Activated effector memory CD4-positive, alpha-beta T cell treated with Interleukin-2 at 50 U/mL for 16 hours (primary cell): ENCODE data around the gene TBC1D20.
"Not testable (repeated sequence)": the region's sequence is repeated elsewhere in the genome, so short reads cannot be mapped to it uniquely, and the experiment has no call there.

ENCODE experiments used
- DNase-seq: peaks from one replicate; pipeline ENCODE4 v3.0.0-alpha.2; 2020

The TBC1D20 gene

GRCh38 chr20:475463-476357, 13.4 kb upstream of the TBC1D20 start:
- DNase-seq, result no peak

- DNase-seq, result no peak
These were observed 12.2 kb upstream of the TBC1D20 start for GRCh38 chr20:474581-474980.

GRCh38 chr20:472889-473292, 10.6 kb upstream of the TBC1D20 start:
- DNase-seq, result no peak

GRCh38 chr20:472137-472846, 10.0 kb upstream of the TBC1D20 start:
- DNase-seq, result no peak

GRCh38 chr20:469746-470490, 7.6 kb upstream of the TBC1D20 start:
- no peak for DNase-seq

GRCh38 chr20:467755-468154, 5.4 kb upstream of the TBC1D20 start:
- DNase-seq, result no peak

GRCh38 chr20:461254-462198, 807 bp downstream of the TBC1D20 start:
- peak; percentile 39 for DNase-seq

GRCh38 chr20:460707-461106, 1.6 kb downstream of the TBC1D20 start:
- no peak for DNase-seq

- DNase-seq, result no peak
These were observed 2.2 kb downstream of the TBC1D20 start for GRCh38 chr20:460180-460579.

- DNase-seq, result no peak
These were observed 3.6 kb downstream of the TBC1D20 start for GRCh38 chr20:458776-459175.

- no peak for DNase-seq
These were observed 7.4 kb downstream of the TBC1D20 start for GRCh38 chr20:454951-455350.

GRCh38 chr20:452021-452420, 10.3 kb downstream of the TBC1D20 start:
- DNase-seq, result not testable (repeated sequence)

- DNase-seq, result no peak
These were observed 16.6 kb downstream of the TBC1D20 start for GRCh38 chr20:445514-446336.

GRCh38 chr20:444862-445426, 17.4 kb downstream of the TBC1D20 start:
- no peak for DNase-seq

GRCh38 chr20:444117-444516, 18.2 kb downstream of the TBC1D20 start:
- DNase-seq, result no peak

- no peak for DNase-seq
These were observed 19.0 kb downstream of the TBC1D20 start for GRCh38 chr20:443223-443775.

- no peak for DNase-seq
These were observed 21.7 kb downstream of the TBC1D20 start for GRCh38 chr20:440636-441035.

- DNase-seq, result no peak
These were observed 22.2 kb downstream of the TBC1D20 start for GRCh38 chr20:440148-440547.

- peak; percentile 53 for DNase-seq
These were observed 23.5 kb downstream of the TBC1D20 start for GRCh38 chr20:438571-439469.
